Activated T-helper 1 cell treated with anti-CD3 and anti-CD28 coated beads, Interleukin-12 subunit alpha, Interleukin-12 subunit beta, Interleukin-2, Interleukin-4 antibody, amounts not matched to agents 30 ng/mL and 10 ng/mL and 1 ng/mL, durations not matched to agents 14 hours and 24 hours and 36 hours (primary cell): ENCODE data around the gene NKRF. TPM values are rescaled to one million over a fixed set of nuclear protein-coding genes. Genes with fewer than 3 reads are reported as not detected.
A peak's percentile ranks its signal among the peaks of the same experiment; 100 is the strongest.

Experiments used
- DNase-seq: peaks from one replicate; pipeline ENCODE4 v3.0.0; 2021; ENCODE audit warnings: low spot score
- H3K27ac Mint-ChIP-seq: one replicate; pipeline ENCODE4 v1.8.0; 2021; ENCODE audit warnings: mild to moderate bottlenecking, mixed read lengths
- H3K27me3 Mint-ChIP-seq: one replicate; pipeline ENCODE4 v1.8.0; 2022; ENCODE audit warnings: mild to moderate bottlenecking, moderate library complexity, mixed read lengths; ENCODE audit not compliant: insufficient read depth
- H3K36me3 Mint-ChIP-seq: one replicate; pipeline ENCODE4 v1.8.0; 2021; ENCODE audit warnings: low read depth, mixed read lengths
- H3K4me1 Mint-ChIP-seq: one replicate; pipeline ENCODE4 v1.8.0; 2021; ENCODE audit warnings: low read depth, mixed read lengths
- H3K4me3 Mint-ChIP-seq: one replicate; pipeline ENCODE4 v1.8.0; 2021; ENCODE audit warnings: mild to moderate bottlenecking, moderate library complexity, mixed read lengths
- H3K9me3 Mint-ChIP-seq: one replicate; pipeline ENCODE4 v1.8.0; 2021; ENCODE audit warnings: mixed read lengths
- intact Hi-C: fragments of 100-400 bp; cut with micrococcal nuclease; formaldehyde crosslinking; loops from one replicate; pipeline ENCODE4 v1.15.1; 2024
- total RNA-seq: library from RNA; stranded (reverse); gene quantifications from 2 replicates; pipeline ENCODE4 v1.2.3, GENCODE V29; 2022

The NKRF gene
- total RNA-seq, 1 donor from 2014 or later, result 26.8 TPM

- H3K9me3 Mint-ChIP-seq, result no peaks in the 10 kb centered on the region
- peaks cover 30% of the 10 kb centered on the region for H3K4me1 Mint-ChIP-seq
- no peak overlapping the region for H3K27ac Mint-ChIP-seq
- no peaks in the 10 kb centered on the region for H3K27me3 Mint-ChIP-seq
- H3K4me3 Mint-ChIP-seq, result no peak overlapping the region
- intact Hi-C loops, result no loop called here
- DNase-seq, result no peak
- H3K36me3 Mint-ChIP-seq, result peaks cover 9% of the 10 kb centered on the region
These were observed 3.4 kb downstream of the NKRF start for GRCh38 chrX:119602701-119603255.

- H3K36me3 Mint-ChIP-seq, result peaks cover 21% of the 10 kb centered on the region
- H3K4me3 Mint-ChIP-seq, result no peak overlapping the region
- DNase-seq, result no peak
- no peak overlapping the region for H3K27ac Mint-ChIP-seq
- H3K27me3 Mint-ChIP-seq, result no peaks in the 10 kb centered on the region
- H3K9me3 Mint-ChIP-seq, result no peaks in the 10 kb centered on the region
- H3K4me1 Mint-ChIP-seq, result no peaks in the 10 kb centered on the region
- intact Hi-C loops, result no loop called here
These were observed 16.4 kb downstream of the NKRF start for GRCh38 chrX:119589810-119590209.

GRCh38 chrX:119583431-119584059, 22.7 kb downstream of the NKRF start:
- DNase-seq, result no peak
- no peaks in the 10 kb centered on the region for H3K27me3 Mint-ChIP-seq
- peaks cover 10% of the 10 kb centered on the region for H3K36me3 Mint-ChIP-seq
- peaks cover 10% of the 10 kb centered on the region for H3K4me1 Mint-ChIP-seq
- H3K4me3 Mint-ChIP-seq, result no peak overlapping the region
- no peak overlapping the region for H3K27ac Mint-ChIP-seq
- no peaks in the 10 kb centered on the region for H3K9me3 Mint-ChIP-seq
- intact Hi-C loops, result no loop called here

- no peaks in the 10 kb centered on the region for H3K27me3 Mint-ChIP-seq
- H3K4me3 Mint-ChIP-seq, result no peak overlapping the region
- intact Hi-C loops, result no loop called here
- H3K27ac Mint-ChIP-seq, result no peak overlapping the region
- H3K9me3 Mint-ChIP-seq, result no peaks in the 10 kb centered on the region
- peaks cover 11% of the 10 kb centered on the region for H3K36me3 Mint-ChIP-seq
- DNase-seq, result no peak
- H3K4me1 Mint-ChIP-seq, result peaks cover 15% of the 10 kb centered on the region
These were observed 26.8 kb downstream of the NKRF start for GRCh38 chrX:119579414-119579813.

GRCh38 chrX:119574394-119575266, 31.6 kb downstream of the NKRF start, which contains the start of gene UBE2A:
UBE2A (plus strand) TSS chrX:119574563; CDS start chrX:119574712, 149 bp downstream.
- no peaks in the 10 kb centered on the region for H3K9me3 Mint-ChIP-seq
- peak; percentile 81 for DNase-seq
- H3K27me3 Mint-ChIP-seq, result no peaks in the 10 kb centered on the region
- peak within 1 kb of the TSS; percentile 77 for H3K27ac Mint-ChIP-seq
- intact Hi-C loops, result loop anchor here (1.0 to 5.0 kb wide), 7 partner anchors 9 to 368 kb away; partner anchors contain the start of genes NKAP, NKRF, SEPTIN6 and STEEP1
- peak within 1 kb of the TSS; percentile 86 for H3K4me3 Mint-ChIP-seq
- H3K4me1 Mint-ChIP-seq, result peaks cover 19% of the 10 kb centered on the region
- peaks cover 3% of the 10 kb centered on the region for H3K36me3 Mint-ChIP-seq

GRCh38 chrX:119573840-119574393, 32.3 kb downstream of the NKRF start:
- Mint-ChIP-seq H3K4me3 (peak overlapping the region; percentile 86), H3K4me1 (peaks cover 19% of the 10 kb centered on the region), H3K27me3 (peaks cover 2% of the 10 kb centered on the region), H3K27ac (peak overlapping the region; percentile 66), H3K36me3 (peaks cover 3% of the 10 kb centered on the region), H3K9me3 (no peaks in the 10 kb centered on the region)
- intact Hi-C loops, result loop anchor here (1.0 to 5.0 kb wide), 7 partner anchors 9 to 368 kb away; partner anchors contain the start of genes NKAP, NKRF, SEPTIN6 and STEEP1
- DNase-seq, result no peak

- H3K36me3 Mint-ChIP-seq, result no peaks in the 10 kb centered on the region
- intact Hi-C loops, result loop anchor here (5.0 kb wide), 2 partner anchors 74 to 369 kb away; partner anchors contain the start of gene NKAP
- H3K4me1 Mint-ChIP-seq, result peaks cover 14% of the 10 kb centered on the region
- H3K9me3 Mint-ChIP-seq, result no peaks in the 10 kb centered on the region
- H3K27me3 Mint-ChIP-seq, result peaks cover 2% of the 10 kb centered on the region
- H3K27ac Mint-ChIP-seq, result no peak overlapping the region
- H3K4me3 Mint-ChIP-seq, result peak overlapping the region; percentile 86
- DNase-seq, result no peak
These were observed 33.0 kb downstream of the NKRF start for GRCh38 chrX:119573222-119573621.

GRCh38 chrX:119570351-119570835, 35.8 kb downstream of the NKRF start:
- no peaks in the 10 kb centered on the region for H3K36me3 Mint-ChIP-seq
- peaks cover 11% of the 10 kb centered on the region for H3K4me1 Mint-ChIP-seq
- H3K27ac Mint-ChIP-seq, result no peak overlapping the region
- H3K27me3 Mint-ChIP-seq, result peaks cover 2% of the 10 kb centered on the region
- no peaks in the 10 kb centered on the region for H3K9me3 Mint-ChIP-seq
- DNase-seq, result no peak
- no peak overlapping the region for H3K4me3 Mint-ChIP-seq
- intact Hi-C loops, result loop anchor here (5.0 kb wide), 2 partner anchors 77 to 372 kb away; partner anchors contain the start of gene NKAP

GRCh38 chrX:119565107-119565663, 41.0 kb downstream of the NKRF start, which contains the start of gene STEEP1:
STEEP1 (minus strand) TSS chrX:119565409; CDS start chrX:119565355, 54 bp downstream.
- no peaks in the 10 kb centered on the region for H3K36me3 Mint-ChIP-seq
- peaks cover 15% of the 10 kb centered on the region for H3K4me1 Mint-ChIP-seq
- peak within 1 kb of the TSS; percentile 92 for H3K27ac Mint-ChIP-seq
- peak within 1 kb of the TSS; percentile 93 for H3K4me3 Mint-ChIP-seq
- intact Hi-C loops, result loop anchor here (1.0 to 2.0 kb wide), 4 partner anchors 9 to 306 kb away; partner anchors contain the start of genes NDUFA1, NKRF, RNF113A and SLC25A5
- H3K27me3 Mint-ChIP-seq, result peaks cover 2% of the 10 kb centered on the region
- H3K9me3 Mint-ChIP-seq, result no peaks in the 10 kb centered on the region
- peak; percentile 80 for DNase-seq

- H3K4me1 Mint-ChIP-seq, result peaks cover 4% of the 10 kb centered on the region
- H3K27ac Mint-ChIP-seq, result no peak overlapping the region
- intact Hi-C loops, result no loop called here
- no peak for DNase-seq
- peaks cover 6% of the 10 kb centered on the region for H3K36me3 Mint-ChIP-seq
- no peaks in the 10 kb centered on the region for H3K27me3 Mint-ChIP-seq
- no peaks in the 10 kb centered on the region for H3K9me3 Mint-ChIP-seq
- H3K4me3 Mint-ChIP-seq, result no peak overlapping the region
These were observed 53.7 kb downstream of the NKRF start for GRCh38 chrX:119552508-119552907.

GRCh38 chrX:119549327-119550016, 56.8 kb downstream of the NKRF start:
- Mint-ChIP-seq H3K4me3 (no peak overlapping the region), H3K27ac (no peak overlapping the region), H3K9me3 (no peaks in the 10 kb centered on the region), H3K4me1 (peaks cover 4% of the 10 kb centered on the region), H3K27me3 (no peaks in the 10 kb centered on the region), H3K36me3 (no peaks in the 10 kb centered on the region)
- no peak for DNase-seq
- intact Hi-C loops, result no loop called here
